Measurements from ENCODE around the gene BANF2. TPM values are rescaled to one million over a fixed set of nuclear protein-coding genes. Genes with fewer than 3 reads are reported as not detected.
"Not testable (repeated sequence)": the region's sequence is repeated elsewhere in the genome, so short reads cannot be mapped to it uniquely, and the experiment has no call there.

Gene BANF2
- total RNA-seq, 1 donor from 2014 or later = not detected

DNA sequence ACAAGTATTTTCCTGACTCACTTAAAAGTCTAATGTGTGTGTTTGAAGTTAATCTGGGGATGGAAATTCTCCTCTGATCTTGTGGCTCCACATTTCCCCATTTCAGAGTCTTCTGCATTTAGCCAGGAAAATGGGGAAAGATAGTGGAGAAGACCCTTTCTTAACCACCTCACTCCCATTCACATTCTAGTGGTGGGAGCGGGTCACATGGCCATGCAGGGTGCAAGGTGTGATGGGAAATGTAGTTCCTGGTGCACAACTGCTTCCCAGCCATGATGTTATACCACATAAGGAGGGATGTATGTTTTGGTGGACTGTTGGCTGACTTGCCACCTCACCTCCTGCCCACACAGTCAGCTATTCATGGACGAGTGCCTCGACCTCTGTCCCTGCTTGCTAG lies 61.8 kb downstream of the BANF2 start:
- DNase-seq (ENCODE audit: low read depth, low spot score) = no peak

DNA sequence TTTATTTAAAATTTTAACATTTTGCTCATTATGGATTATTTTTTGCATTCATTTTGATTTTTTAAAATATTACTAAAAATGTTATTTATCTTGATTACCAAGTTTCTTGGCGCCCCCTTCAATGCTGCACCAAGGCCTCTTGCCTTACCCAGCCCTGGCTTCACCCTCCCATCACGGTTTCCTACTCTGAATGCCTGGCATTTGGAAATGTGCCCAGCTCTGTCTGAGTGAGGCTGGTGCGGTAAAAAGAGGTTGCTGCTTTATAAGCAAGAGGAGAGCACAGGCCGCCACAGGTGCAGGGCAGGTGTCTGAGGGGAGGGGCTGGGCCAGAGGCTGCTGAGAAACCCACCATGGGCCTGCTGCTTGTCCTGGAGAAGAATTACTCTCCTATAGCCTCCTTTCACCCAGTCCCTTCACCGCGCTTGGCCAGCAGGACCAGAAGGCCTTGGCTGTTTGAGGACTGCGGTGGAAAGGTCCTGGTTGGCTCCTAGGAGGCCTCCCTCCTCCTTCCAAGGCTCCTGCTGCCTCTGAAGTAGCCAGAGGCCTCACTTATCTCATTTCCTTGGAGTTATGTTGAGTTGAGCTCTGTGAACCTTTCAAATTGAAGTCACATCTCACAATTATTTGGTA lies 62.6 kb downstream of the BANF2 start:
- no peak for DNase-seq (ENCODE audit: low read depth, low spot score)

DNA sequence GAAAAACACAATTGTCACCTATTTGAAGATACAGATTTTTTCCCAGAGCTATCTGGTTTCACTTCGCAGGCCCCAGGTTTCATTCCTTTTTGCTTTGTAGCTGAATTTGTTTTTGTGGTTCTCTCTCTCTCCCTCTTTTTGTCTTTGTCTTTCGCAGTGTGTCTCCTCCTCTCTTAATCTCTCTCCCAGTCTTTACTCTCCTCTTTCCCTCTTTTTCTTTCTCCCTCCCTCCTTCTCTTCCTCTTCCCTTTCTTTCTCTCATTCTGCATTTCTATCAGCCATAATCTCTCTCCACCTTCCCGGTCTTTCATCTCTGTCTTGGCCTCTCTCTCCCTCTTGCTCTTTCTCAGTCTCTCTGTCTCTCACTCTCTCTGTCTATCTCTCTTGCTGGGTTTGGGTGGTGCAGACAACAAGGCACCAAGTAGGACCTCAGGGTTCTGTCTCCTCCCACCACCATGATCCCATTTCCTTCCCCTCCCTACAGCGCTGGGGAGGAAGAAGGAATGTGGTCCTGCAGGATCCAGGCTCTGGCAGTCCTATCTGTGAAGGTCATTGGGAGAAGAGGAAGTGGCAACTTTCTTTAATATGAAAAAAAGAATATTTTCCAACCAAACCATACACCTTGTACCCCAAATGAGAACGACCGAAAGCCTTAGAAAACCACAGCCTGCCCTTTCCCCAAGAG lies 63.2 kb downstream of the BANF2 start:
- no peak for DNase-seq (ENCODE audit: low read depth, low spot score)

DNA sequence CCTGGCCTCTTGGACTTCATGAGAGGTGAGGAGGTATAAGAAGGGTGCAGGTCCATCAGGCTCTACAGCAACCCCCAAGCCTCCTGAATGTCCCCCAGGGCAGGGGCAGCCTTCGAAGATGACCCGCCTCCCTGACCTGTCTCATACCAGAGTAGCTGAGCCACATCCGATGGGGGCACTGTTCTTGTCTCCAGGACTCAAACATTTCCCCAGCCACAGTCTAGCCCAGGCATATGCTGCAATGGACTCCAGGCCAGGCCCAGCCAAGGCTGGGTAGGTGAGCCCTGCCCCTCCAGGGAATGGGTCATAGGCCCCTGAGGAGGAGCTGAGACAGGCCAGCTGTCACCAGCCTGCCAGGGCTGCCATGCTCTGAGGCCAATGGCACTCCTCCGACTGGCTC lies 65.3 kb downstream of the BANF2 start:
- DNase-seq (ENCODE audit: low read depth, low spot score) = no peak

DNA sequence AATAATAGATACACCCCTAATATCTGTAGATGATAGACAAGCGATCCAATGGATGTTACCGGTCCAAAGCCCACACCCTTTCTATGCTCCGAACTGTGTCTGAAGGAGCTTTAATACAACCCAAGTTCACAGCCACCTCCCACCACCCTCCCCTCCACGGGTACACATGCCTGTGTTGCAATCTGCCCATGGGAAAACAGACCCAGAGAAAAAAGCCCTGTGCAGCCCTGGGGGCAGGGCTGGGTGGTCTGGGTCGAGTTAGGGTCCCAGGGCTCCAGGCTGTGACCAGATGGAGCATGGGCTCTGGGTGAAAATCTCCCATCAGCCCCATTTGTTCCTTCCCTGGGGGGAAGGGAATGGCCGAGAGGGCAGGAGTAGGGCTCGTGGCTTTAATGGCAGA lies 65.8 kb downstream of the BANF2 start:
- no peak for DNase-seq (ENCODE audit: low read depth, low spot score)

DNA sequence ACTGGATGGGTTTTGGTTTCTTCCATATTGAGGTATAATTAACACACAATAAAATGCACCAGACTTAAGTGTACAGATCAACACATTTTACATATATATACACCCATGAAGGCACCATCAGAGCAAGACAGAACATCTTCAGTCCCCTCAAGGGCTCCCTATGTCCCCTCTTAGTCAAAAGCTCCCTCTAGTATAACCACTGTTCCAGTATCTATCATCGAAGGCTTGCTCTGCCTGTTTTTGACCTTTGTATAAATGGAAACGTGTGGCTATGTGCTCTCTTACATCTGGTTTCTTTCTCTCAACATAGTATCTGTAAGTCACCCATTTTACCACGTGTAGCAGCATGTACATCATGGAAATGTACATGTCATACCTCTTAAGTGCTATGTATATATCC lies 66.5 kb downstream of the BANF2 start:
- no peak for DNase-seq (ENCODE audit: low read depth, low spot score)

DNA sequence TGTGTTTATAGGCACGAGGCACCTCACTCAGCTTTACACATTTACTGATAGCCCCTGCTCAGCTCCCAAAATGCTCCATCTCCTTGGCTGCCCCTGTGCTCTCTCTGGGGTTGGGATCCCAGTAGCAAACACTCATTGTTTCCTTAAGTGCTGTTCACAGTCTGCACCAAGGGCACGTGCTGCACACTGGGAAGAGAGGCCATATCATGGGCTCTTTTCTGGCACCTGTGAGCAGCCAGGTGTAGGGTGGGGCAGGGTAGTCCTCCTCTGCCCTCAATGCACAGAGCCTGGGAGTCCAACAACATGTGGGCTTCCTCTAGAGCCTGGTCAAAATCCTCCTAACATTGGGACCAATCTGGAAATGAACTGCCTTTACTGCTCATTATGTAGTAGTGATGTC lies 67.9 kb downstream of the BANF2 start:
- DNase-seq (ENCODE audit: low read depth, low spot score) = no peak

DNA sequence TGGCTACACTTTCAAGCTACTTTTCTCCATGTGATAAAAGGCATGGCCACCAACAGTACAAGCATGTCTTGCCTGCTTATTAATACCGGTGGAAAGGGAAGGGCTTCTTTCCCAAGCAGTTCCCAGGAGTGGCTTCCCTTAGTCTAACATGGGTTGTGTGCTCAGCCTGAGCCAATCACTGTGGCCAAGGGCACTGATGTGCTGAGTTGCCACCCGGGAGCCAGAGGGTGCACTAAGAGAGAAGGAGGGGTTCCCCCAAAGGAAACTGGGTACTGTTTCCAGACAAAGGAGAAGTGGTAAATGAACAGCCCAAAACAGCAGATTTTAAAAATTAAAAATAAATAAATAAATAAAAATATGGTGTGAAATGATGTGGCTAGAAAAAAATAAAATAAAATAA lies 68.5 kb downstream of the BANF2 start:
- DNase-seq (ENCODE audit: low read depth, low spot score) = no peak

DNA sequence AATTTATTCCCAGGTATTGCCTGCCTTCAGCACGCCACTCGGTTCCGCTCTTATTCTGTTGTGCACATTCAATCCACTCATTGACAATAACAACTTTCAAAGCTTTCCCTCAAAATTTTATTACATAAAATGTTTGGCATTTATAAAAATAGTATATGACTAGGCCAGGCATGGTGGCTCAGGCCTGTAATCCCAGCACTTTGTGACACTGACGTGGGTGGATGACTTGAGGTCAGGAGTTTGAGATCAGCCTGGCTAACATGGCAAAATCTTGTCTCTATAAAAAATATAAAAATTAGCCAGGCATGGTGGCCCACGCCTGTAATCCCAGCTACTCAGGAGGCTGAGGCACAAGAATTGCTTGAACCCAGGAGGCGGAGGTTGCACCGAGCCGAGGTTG lies 70.0 kb downstream of the BANF2 start:
- DNase-seq (ENCODE audit: low read depth, low spot score) = not testable (repeated sequence)

DNA sequence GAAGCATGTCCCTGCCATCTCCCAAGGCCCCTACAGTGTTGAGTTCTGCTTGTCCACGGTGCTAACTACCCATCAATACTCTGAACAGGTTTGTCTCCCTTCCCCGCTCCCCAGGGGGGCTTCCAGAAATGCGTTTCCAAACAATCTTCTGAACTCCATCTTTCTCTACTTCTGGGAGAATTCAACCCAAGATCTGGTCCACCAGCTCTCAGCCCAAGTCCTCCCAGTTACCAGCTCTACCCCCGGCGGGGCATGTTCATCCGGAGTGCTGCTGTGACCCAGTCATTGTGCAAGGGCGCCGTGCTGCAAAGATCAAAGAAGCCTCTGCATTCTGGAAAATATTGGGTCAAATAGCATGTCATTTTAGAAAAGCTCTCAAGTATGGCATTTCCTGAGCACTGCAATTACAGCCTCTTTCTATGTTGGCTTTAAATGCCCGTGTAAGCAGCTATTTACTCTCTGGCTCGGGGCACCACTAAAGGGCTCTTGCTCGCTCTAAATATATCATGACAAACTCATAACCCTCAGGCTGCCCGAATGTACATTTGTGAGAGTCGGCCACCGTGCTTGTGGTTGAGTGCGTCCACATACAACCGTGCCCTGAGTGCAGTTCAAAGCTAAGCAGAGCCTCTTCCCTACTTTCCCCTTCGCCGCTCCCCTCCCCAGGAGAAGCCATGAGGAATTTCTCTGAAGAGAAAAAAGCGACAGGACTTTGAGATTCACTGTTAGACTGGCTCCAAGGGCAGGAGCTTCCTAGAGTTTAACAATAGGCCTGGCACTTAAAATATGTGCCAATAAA lies 71.6 kb downstream of the BANF2 start:
- DNase-seq (ENCODE audit: low read depth, low spot score) = no peak

DNA sequence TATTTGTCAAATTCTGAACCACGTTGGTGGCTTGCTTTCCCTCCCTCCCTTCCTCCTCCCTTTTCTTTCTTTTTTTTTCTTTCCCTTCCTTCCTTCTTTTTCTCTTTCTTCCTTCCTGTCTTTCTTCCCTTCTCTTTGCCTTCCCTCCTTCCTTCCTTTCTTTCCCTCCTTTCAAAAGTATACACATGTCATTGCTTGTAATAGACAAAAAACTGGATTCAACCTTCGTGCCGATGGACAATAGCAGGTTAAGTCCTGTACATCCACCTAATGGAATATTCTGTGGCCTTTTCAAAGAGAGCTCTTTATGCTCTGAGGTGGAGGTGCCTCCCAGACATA lies 72.2 kb downstream of the BANF2 start:
- DNase-seq (ENCODE audit: low read depth, low spot score) = no peak

DNA sequence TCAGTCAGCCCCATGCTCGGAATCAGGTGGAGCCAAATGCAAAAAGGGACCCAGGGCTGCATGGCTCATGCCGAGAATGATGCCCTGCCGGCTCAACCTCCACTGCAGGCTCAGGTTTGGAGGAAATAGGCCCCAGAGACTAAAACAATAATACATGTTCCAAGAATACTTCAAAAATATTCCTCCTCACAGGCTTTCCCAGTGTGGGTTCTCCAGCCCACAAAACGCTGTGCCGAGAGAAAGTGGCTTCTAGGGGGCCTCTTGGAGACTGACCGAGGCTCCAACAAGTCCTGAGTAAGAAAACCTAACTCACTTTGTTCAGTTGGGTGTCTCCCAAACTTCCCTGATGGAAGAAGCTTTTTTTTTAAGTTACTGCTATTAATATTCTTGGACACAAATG lies 73.9 kb downstream of the BANF2 start:
- no peak for DNase-seq (ENCODE audit: low read depth, low spot score)

DNA sequence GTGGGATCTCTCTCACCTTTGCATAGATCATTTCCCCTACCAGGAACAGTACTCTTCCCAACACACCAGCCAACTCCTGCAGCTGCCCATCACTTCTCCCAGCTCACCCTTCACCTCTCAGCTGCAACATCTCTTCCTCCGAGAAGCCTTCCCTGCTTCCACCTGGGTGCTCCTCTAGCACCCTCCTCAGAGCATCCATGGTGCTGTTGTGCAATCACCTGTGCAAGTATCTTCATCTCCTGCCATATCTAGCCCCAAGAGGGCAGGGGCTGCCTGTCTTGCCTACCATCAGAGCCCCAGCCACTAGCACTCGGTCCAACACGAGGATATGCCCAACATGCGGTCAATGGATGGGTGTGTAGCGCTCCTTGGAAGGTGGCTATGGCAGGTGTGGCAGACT lies 75.8 kb downstream of the BANF2 start:
- DNase-seq (ENCODE audit: low read depth, low spot score) = no peak

DNA sequence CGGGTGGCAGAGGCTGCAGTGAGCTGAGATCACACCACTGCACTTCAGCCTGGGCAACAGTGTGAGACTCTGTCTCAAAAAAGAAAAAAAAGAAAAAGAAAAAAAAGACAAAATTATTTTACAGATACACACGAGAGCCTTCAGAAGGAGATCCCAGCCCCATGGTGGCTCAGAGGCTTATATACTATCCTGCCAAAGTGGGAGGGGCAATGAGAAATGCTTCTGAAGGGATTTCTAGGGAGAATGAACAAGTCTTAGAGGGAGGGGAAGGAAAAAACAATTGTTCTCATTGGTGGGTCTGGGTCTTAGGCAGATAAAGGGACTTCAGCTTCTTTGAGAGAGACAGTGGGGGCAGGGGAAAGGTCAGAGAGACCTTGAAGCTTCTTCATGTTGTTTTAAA lies 76.8 kb downstream of the BANF2 start:
- DNase-seq (ENCODE audit: low read depth, low spot score) = no peak

DNA sequence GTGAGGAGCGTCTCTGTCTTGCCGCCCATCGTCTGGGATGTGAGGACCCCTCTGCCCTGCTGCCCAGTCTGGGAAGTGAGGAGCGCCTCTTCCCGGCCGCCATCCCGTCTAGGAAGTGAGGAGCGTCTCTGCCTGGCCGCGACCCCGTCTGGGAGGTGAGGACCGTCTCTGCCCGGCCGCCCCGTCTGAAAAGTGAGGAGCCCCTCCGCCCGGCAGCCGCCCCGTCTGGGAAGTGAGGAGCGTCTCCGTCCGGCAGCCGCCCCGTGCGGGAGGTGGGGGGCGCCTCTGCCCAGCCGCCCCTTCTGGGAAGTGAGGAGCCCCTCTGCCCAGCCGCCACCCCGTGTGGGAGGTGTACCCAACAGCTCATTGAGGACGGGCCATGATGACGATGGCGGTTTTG lies 79.2 kb downstream of the BANF2 start:
- not testable (repeated sequence) for DNase-seq (ENCODE audit: low read depth, low spot score)

DNA sequence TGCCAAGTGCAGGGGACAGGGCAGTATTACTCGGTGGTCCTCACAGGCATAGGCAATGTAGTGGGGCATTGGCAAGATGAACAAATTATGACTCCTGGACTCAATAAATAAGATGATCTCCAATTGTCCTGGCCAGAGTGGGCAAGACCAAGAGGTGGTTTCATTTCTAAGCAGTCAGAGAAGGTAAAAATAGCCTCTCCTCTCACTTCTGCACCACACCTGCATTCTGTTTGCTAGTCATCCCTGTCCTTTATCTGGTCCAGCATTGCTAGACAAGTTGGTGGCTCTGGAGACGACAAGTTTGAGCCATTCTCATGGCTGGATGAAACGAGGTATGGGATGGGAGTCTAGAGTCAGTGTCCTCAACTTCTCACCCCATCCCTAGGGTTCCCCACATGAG lies 83.0 kb downstream of the BANF2 start:
- DNase-seq (ENCODE audit: low read depth, low spot score) = no peak

DNA sequence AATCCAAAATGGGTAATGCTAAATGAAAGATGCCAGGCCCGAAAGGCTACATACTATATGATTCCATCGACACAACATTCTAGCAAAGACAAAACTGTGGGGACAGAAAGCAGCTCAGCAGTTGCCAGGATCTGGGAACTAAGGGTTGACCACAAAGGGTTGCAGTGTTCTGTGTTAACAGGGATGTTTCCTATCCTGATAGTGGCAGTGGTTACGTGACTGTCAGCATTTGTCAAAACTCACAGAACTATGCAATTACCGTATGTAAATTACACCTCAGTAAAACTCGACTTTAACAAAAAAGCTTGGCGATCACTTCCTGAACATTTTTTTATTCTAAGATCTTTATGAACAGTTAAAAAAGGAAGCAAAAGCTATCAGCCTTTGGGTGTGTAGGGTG lies 83.9 kb downstream of the BANF2 start:
- no peak for DNase-seq (ENCODE audit: low read depth, low spot score)

DNA sequence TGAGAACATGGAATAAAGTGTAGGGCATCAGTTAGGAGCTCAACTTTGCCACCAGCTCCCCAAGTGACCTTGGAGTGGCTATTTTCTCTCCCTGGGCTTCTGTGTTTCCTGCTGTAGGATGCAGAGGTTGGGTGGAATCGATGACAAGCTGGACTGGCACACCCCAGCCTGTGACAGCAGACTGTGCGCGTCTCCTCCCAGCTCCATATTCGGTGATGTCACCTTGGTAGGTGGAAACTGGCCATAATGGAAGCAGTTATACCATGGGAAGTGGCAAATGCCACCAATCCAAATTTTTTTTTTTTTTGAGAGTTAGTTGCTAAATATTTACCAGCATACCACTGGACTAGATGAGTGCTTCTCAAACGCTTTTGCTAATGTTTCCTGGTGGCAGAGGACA lies 85.2 kb downstream of the BANF2 start:
- DNase-seq (ENCODE audit: low read depth, low spot score) = no peak

Other genes starting within 250 kb of the BANF2 start
- 2.4 and 2.9 TPM in 2 replicates for gene BFSP1, start 168.6 kb upstream of the BANF2 start, total RNA-seq
- 200 and 203 TPM in 2 replicates for gene DSTN, start 129.9 kb upstream of the BANF2 start, total RNA-seq
- gene RRBP1, start 17.7 kb upstream of the BANF2 start, total RNA-seq = 102 and 132 TPM in 2 replicates

All from pulmonary artery endothelial cell (primary cell).